Loucy (cell line): ENCODE data around the gene SERGEF.

Source experiments
- H2AFZ ChIP-seq: fragments of 200-600 bp; sonication (generic); 2 replicates; pipeline ENCODE4 v1.6.0; 2016; ENCODE audit warnings: antibody characterized with exemption, mild to moderate bottlenecking, low read length, moderate library complexity
- H3F3A ChIP-seq: fragments of 200-600 bp; 2 replicates; pipeline ENCODE4 v1.6.0; 2016; ENCODE audit warnings: antibody characterized with exemption, low read depth, mild to moderate bottlenecking
- H3K27me3 ChIP-seq: fragments of 200-600 bp; sonication (generic); 2 replicates; pipeline ENCODE4 v1.6.1; 2014; ENCODE audit warnings: low read length, mild to moderate bottlenecking; ENCODE audit not compliant: insufficient read depth, poor library complexity, severe bottlenecking
- H3K36me3 ChIP-seq: fragments of 200-600 bp; sonication (generic); 2 replicates; pipeline ENCODE4 v1.6.1; 2016; ENCODE audit warnings: low read length; ENCODE audit not compliant: insufficient read depth
- H3K4me1 ChIP-seq: fragments of 200-600 bp; sonication (generic); 2 replicates; pipeline ENCODE4 v1.5.1; 2014; ENCODE audit warnings: low read length, mild to moderate bottlenecking; ENCODE audit not compliant: insufficient read depth, poor library complexity, severe bottlenecking
- H3K4me2 ChIP-seq: fragments of 200-600 bp; sonication (generic); 2 replicates; pipeline ENCODE4 v1.6.0; 2014; ENCODE audit warnings: antibody characterized with exemption, low read length, low read depth, mild to moderate bottlenecking; ENCODE audit not compliant: poor library complexity, severe bottlenecking
- H3K4me3 ChIP-seq: fragments of 200-600 bp; sonication (generic); 2 replicates; pipeline ENCODE4 v1.5.1; 2014; ENCODE audit warnings: low read length, mild to moderate bottlenecking, mixed read lengths; ENCODE audit not compliant: poor library complexity, severe bottlenecking
- H3K79me2 ChIP-seq: fragments of 200-600 bp; sonication (generic); 2 replicates; pipeline ENCODE4 v1.6.1; 2014; ENCODE audit warnings: low read length; ENCODE audit not compliant: insufficient read depth
- H3K9ac ChIP-seq: fragments of 200-600 bp; sonication (generic); 2 replicates; pipeline ENCODE4 v1.6.0; 2014; ENCODE audit warnings: mild to moderate bottlenecking, low read depth, low read length, moderate library complexity; ENCODE audit not compliant: poor library complexity, severe bottlenecking
- H3K9me2 ChIP-seq: fragments of 200-600 bp; sonication (generic); replicated peaks from 2 replicates; pipeline ENCODE4 v1.6.1; 2016; ENCODE audit warnings: low read depth, low read length, mixed read lengths
- H3K9me3 ChIP-seq: fragments of 200-600 bp; sonication (generic); 2 replicates; pipeline ENCODE4 v1.6.1; 2014; ENCODE audit warnings: mild to moderate bottlenecking, antibody characterized with exemption, low read length, low read depth; ENCODE audit not compliant: insufficient read depth
- H4K20me1 ChIP-seq: fragments of 200-600 bp; sonication (generic); 2 replicates; pipeline ENCODE4 v1.6.0; 2014; ENCODE audit warnings: antibody characterized with exemption, low read length, mild to moderate bottlenecking; ENCODE audit not compliant: insufficient read depth, poor library complexity, severe bottlenecking
- EZH2phosphoT487 ChIP-seq: fragments of 200-600 bp; IDR thresholded peaks from 2 replicates; pipeline ENCODE4 v1.6.1; 2018; ENCODE audit warnings: antibody characterized with exemption, mild to moderate bottlenecking, moderate library complexity, borderline replicate concordance
- TF ChIP-seq, protein P1 (sequence below): fragments of 200-600 bp; sonication (generic); conservative IDR thresholded peaks from 2 replicates; pipeline ENCODE4 v1.5.1; 2014; ENCODE audit warnings: mild to moderate bottlenecking, antibody characterized with exemption, low read length

The SERGEF gene

DNA sequence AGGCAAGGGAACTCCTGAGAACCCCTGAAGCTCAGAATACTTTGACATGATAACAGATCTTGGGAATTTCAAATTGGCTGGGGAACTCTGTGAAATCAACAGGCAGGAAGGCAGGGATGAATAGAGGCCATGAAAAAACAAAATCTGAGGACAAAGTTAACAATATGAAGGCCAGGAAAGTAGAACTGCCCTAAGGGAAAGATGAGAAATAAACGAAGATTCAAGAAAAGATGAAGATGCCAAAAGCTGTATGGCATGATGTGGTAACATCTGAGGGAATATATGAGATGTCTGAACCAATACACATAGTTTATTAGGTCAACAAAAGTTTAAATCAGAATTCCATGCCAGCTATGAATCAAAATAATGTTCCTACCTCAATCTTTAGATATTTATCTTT is 25.0 kb downstream of the SERGEF start:
- Histone ChIP-seq H3K9me2 (no peaks in the 10 kb centered on the region), H3K9ac (no peak overlapping the region), H2AFZ (no peak overlapping the region), H3K36me3 (peaks cover 68% of the 10 kb centered on the region; the same call in 1 of the 2 replicates), H3K27me3 (no peaks in the 10 kb centered on the region), H4K20me1 (no peaks in the 10 kb centered on the region), H3K79me2 (no peaks in the 10 kb centered on the region), H3F3A (no peaks in the 10 kb centered on the region), H3K4me1 (no peaks in the 10 kb centered on the region), H3K9me3 (no peaks in the 10 kb centered on the region), H3K4me3 (no peak overlapping the region), H3K4me2 (no peak overlapping the region)
- TF ChIP-seq, protein P1, sequence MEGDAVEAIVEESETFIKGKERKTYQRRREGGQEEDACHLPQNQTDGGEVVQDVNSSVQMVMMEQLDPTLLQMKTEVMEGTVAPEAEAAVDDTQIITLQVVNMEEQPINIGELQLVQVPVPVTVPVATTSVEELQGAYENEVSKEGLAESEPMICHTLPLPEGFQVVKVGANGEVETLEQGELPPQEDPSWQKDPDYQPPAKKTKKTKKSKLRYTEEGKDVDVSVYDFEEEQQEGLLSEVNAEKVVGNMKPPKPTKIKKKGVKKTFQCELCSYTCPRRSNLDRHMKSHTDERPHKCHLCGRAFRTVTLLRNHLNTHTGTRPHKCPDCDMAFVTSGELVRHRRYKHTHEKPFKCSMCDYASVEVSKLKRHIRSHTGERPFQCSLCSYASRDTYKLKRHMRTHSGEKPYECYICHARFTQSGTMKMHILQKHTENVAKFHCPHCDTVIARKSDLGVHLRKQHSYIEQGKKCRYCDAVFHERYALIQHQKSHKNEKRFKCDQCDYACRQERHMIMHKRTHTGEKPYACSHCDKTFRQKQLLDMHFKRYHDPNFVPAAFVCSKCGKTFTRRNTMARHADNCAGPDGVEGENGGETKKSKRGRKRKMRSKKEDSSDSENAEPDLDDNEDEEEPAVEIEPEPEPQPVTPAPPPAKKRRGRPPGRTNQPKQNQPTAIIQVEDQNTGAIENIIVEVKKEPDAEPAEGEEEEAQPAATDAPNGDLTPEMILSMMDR = no peak
- no peak for TF ChIP-seq EZH2phosphoT487

DNA sequence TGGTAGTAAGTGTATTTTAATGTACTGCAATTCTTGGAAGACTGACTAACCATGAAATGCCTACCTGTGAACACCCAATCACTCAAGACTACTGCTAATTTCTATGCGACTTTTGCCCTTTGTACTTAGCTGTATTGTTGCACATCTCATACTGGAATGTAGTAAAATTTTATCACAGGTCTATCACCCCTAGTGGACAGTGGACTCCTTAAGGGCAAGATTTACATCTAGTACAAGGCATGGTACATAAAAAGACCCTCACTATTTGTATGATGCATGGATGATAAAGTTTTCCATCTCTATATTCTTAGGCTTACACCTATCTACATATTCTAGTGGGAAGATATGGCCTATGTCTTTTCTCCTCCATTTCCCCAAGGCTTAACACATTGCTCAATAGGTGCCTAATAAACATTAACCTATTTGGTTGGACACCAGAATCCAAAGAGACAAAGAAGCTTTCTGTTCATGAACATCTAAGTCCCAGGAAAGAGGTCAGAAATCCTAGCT is 26.1 kb downstream of the SERGEF start:
- Histone ChIP-seq H2AFZ (no peak overlapping the region), H3K9ac (no peak overlapping the region), H3K79me2 (no peaks in the 10 kb centered on the region), H3F3A (no peaks in the 10 kb centered on the region), H3K4me2 (no peak overlapping the region), H4K20me1 (no peaks in the 10 kb centered on the region), H3K4me3 (no peak overlapping the region), H3K27me3 (no peaks in the 10 kb centered on the region), H3K36me3 (peaks cover 69% of the 10 kb centered on the region; the same call in 1 of the 2 replicates), H3K9me3 (no peaks in the 10 kb centered on the region), H3K9me2 (no peaks in the 10 kb centered on the region), H3K4me1 (no peaks in the 10 kb centered on the region)
- no peak for TF ChIP-seq EZH2phosphoT487
- TF ChIP-seq, protein P1 = peak; percentile 41

DNA sequence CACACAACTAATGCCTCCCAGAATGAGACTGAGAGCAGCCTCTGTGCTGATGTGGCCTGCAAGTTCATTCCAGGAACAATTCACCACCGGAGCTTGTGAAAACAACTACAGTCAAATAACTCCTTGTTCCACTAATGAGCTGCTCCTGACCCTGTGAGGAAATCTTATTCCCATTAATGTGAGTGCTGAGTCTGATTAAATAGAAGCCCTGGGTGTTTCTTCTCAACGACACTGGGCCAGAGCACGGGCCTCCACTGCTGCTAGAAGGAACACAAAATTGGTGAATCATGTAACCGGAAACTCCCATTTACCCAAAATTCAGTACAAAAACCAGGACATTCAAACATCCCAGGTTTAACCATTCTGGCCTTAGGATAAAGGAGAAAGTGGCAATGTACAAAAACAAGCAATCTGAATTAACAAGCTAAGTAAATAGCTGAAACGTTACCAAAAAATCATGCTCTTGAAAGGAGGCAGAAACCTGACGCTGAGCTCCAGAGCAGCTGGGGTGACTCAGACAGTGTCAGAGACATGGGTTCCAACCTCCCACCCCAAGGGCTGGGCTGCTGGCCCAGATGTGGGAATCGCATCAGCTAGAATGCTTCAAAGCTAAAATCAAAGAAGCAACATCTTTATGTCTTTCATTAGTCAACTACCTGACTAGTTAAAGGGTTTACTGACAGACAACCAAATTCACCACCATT is 26.7 kb downstream of the SERGEF start:
- Histone ChIP-seq H3F3A (no peaks in the 10 kb centered on the region), H3K36me3 (peaks cover 69% of the 10 kb centered on the region; the same call in 1 of the 2 replicates), H3K79me2 (no peaks in the 10 kb centered on the region), H3K4me2 (no peak overlapping the region), H3K9me3 (no peaks in the 10 kb centered on the region), H3K4me3 (no peak overlapping the region), H3K9ac (no peak overlapping the region), H2AFZ (no peak overlapping the region), H4K20me1 (no peaks in the 10 kb centered on the region), H3K27me3 (no peaks in the 10 kb centered on the region), H3K4me1 (no peaks in the 10 kb centered on the region), H3K9me2 (no peaks in the 10 kb centered on the region)
- no peak for TF ChIP-seq EZH2phosphoT487
- TF ChIP-seq, protein P1 = no peak
